Astrocyte of the hippocampus (primary cell): ENCODE data around the gene PLA1A.

ENCODE experiments used
- DNase-seq: peaks from one replicate; pipeline ENCODE4 v3.0.0; 2011; ENCODE audit warnings: low read depth, low spot score

The PLA1A gene

GRCh38 chr3:119608405-119609000, 10.8 kb downstream of the PLA1A start:
- DNase-seq = peak; percentile 50

GRCh38 chr3:119609301-119609700, 11.6 kb downstream of the PLA1A start:
- DNase-seq = no peak

- no peak for DNase-seq
Observed at GRCh38 chr3:119611664-119612063, 14.0 kb downstream of the PLA1A start.

- no peak for DNase-seq
Observed at GRCh38 chr3:119613201-119613600, 15.5 kb downstream of the PLA1A start.

GRCh38 chr3:119613872-119614271, 16.2 kb downstream of the PLA1A start:
- DNase-seq = no peak

- no peak for DNase-seq
Observed at GRCh38 chr3:119616056-119616455, 18.4 kb downstream of the PLA1A start.

- DNase-seq = no peak
Observed at GRCh38 chr3:119619094-119619493, 21.4 kb downstream of the PLA1A start.

- DNase-seq = no peak
Observed at GRCh38 chr3:119620899-119621298, 23.2 kb downstream of the PLA1A start.

GRCh38 chr3:119624002-119624720, 26.5 kb downstream of the PLA1A start:
- no peak for DNase-seq

- no peak for DNase-seq
Observed at GRCh38 chr3:119625451-119626153, 27.9 kb downstream of the PLA1A start.

GRCh38 chr3:119626196-119626595, 28.5 kb downstream of the PLA1A start:
- DNase-seq = no peak

GRCh38 chr3:119627461-119627860, 29.8 kb downstream of the PLA1A start:
- peak; percentile 9 for DNase-seq

- no peak for DNase-seq
Observed at GRCh38 chr3:119628390-119628789, 30.7 kb downstream of the PLA1A start.

- DNase-seq = peak; percentile 65
Observed at GRCh38 chr3:119628816-119629445, 31.2 kb downstream of the PLA1A start.

- DNase-seq = peak; percentile 63
Observed at GRCh38 chr3:119630128-119630879, 32.6 kb downstream of the PLA1A start.

GRCh38 chr3:119630880-119631329, 33.2 kb downstream of the PLA1A start:
- no peak for DNase-seq

- DNase-seq = peak; percentile 28
Observed at GRCh38 chr3:119631516-119631915, 33.8 kb downstream of the PLA1A start.

- DNase-seq = no peak
Observed at GRCh38 chr3:119632216-119632615, 34.5 kb downstream of the PLA1A start.

GRCh38 chr3:119632829-119633228, 35.1 kb downstream of the PLA1A start:
- DNase-seq = no peak

- no peak for DNase-seq
Observed at GRCh38 chr3:119635719-119636118, 38.0 kb downstream of the PLA1A start.

- DNase-seq = no peak
Observed at GRCh38 chr3:119636249-119636648, 38.6 kb downstream of the PLA1A start.
